ENCODE results near the gene C4BPA. TPM values are rescaled to one million over a fixed set of nuclear protein-coding genes. Genes with fewer than 3 reads are reported as not detected.

C4BPA gene
- total and polyA plus RNA-seq, 2 of the 4 experiments (the other 2 are of a cell fraction): not detected

- CTCF ChIA-PET: no interaction called here
- in situ Hi-C loops (cut with MboI; ENCODE audit: low sequenced_read_pairs): no loop called here
Observed at GRCh38 chr1:207058252-207058651, 45.8 kb upstream of the C4BPA start.

More at GRCh38 chr1:207058252-207058651, 45.8 kb upstream of the C4BPA start:
- Histone ChIP-seq H2AK9ac (replicated peaks; ENCODE audit: low read depth, low read length, poor library complexity) (no peak overlapping the region), H3K4ac (ENCODE audit: low read depth, low read length) (no peak overlapping the region), H3K79me1 (ENCODE audit: low read depth in 1 of 2, low read length in 2 of 2) (no peaks in the 10 kb centered on the region), H3K56ac (ENCODE audit: extremely low read depth, insufficient read depth, low read length) (no peak overlapping the region), H3K4me3 (ENCODE audit: insufficient read depth, low read depth, low read length) (no peak overlapping the region), H2BK20ac (ENCODE audit: low read depth, low read length) (no peak overlapping the region), H4K5ac (ENCODE audit: low read depth, low read length) (no peak overlapping the region), H2BK120ac (ENCODE audit: low read depth, low read length) (no peak overlapping the region), H3K14ac (replicated peaks; ENCODE audit: low read depth, low read length) (no peak overlapping the region), H4K91ac (ENCODE audit: insufficient read depth, low read depth, low read length) (no peak overlapping the region), H4K8ac (ENCODE audit: low read depth in 2 of 2, low read length in 2 of 2) (no peak overlapping the region), H3K27ac (ENCODE audit: insufficient read depth, low read length) (no peak overlapping the region), H3K18ac (ENCODE audit: low read depth, low read length) (no peak overlapping the region), H4K20me1 (ENCODE audit: insufficient read depth, low read length) (no peaks in the 10 kb centered on the region), H2AK5ac (ENCODE audit: low read depth, low read length) (no peak overlapping the region), H3K4me1 (ENCODE audit: control insufficient read depth, insufficient read depth, low read length) (no peaks in the 10 kb centered on the region), H3K36me3 (ENCODE audit: control insufficient read depth, insufficient read depth, low read length) (no peaks in the 10 kb centered on the region), H3K9ac (ENCODE audit: low read depth, low read length) (no peak overlapping the region), H3K23ac (ENCODE audit: low read depth, low read length) (no peak overlapping the region), H2AFZ (replicated peaks; ENCODE audit: low read length, poor library complexity) (no peak overlapping the region), H3K9me1 (ENCODE audit: insufficient read depth, low read length) (no peaks in the 10 kb centered on the region), H3K9me3 (ENCODE audit: control insufficient read depth, insufficient read depth, low read length) (no peaks in the 10 kb centered on the region), H3K27me3 (ENCODE audit: control insufficient read depth, insufficient read depth, low read length) (peaks cover 6% of the 10 kb centered on the region), H2BK5ac (ENCODE audit: low read depth, low read length, poor library complexity, severe bottlenecking) (no peak overlapping the region), H2BK15ac (ENCODE audit: low read depth, low read length) (no peak overlapping the region), H3K4me2 (ENCODE audit: low read depth, low read length) (no peak overlapping the region)
- POLR2A ChIA-PET (ENCODE audit: unreplicated experiment): no interaction called here
- 90% methylated on average over 2 of the region's 4 CpGs; no CpG with 5 or more reads in 1 of the 2 experiments for WGBS, 2 experiments (ENCODE audit: extremely low coverage in 2 of 2, insufficient read length in 1 of 2)
- ATAC-seq (ENCODE audit: low read depth): no peak
- no peak for TF ChIP-seq USF2 (IDR thresholded peaks at IDR 0.05; ENCODE audit: low read depth, low read length)
- TF ChIP-seq MAFK (IDR thresholded peaks at IDR 0.05; ENCODE audit: low read depth, low read length): no peak
- TF ChIP-seq SMC3 (IDR thresholded peaks at IDR 0.05; ENCODE audit: low read depth, low read length): no peak
- no peak for TF ChIP-seq MXI1 (IDR thresholded peaks at IDR 0.05; ENCODE audit: borderline replicate concordance, low read depth, low read length)
- TF ChIP-seq CEBPB (IDR thresholded peaks at IDR 0.05; ENCODE audit: low read depth, low read length): no peak
- no peak for TF ChIP-seq MAZ (IDR thresholded peaks at IDR 0.05; ENCODE audit: borderline replicate concordance, low read depth, low read length)
- no peak for TF ChIP-seq FOS (IDR thresholded peaks at IDR 0.05; ENCODE audit: low read depth, low read length)
- TF ChIP-seq POLR2A (IDR thresholded peaks at IDR 0.05; ENCODE audit: low read depth, low read length): no peak
- no peak for TF ChIP-seq CTCF (conservative IDR thresholded peaks at IDR 0.05; ENCODE audit: low read depth, low read length)
- TF ChIP-seq ELK1 (IDR thresholded peaks at IDR 0.05; ENCODE audit: borderline replicate concordance, low read depth, low read length): no peak
- no peak for TF ChIP-seq RAD21 (IDR thresholded peaks at IDR 0.05; ENCODE audit: low read length)
- no peak for TF ChIP-seq CHD1 (IDR thresholded peaks at IDR 0.05; ENCODE audit: low read depth, low read length)
- no peak for TF ChIP-seq NFE2L2 (IDR thresholded peaks at IDR 0.05; ENCODE audit: low read depth, low read length)
- no peak for TF ChIP-seq RFX5 (IDR thresholded peaks at IDR 0.05; ENCODE audit: low read depth, low read length)
- TF ChIP-seq BHLHE40 (IDR thresholded peaks at IDR 0.05; ENCODE audit: low read depth, low read length): no peak
- TF ChIP-seq RCOR1 (IDR thresholded peaks at IDR 0.05; ENCODE audit: insufficient replicate concordance, low read length): no peak
- dilution Hi-C loops (cut with HindIII; ENCODE audit: low sequenced_read_pairs, unreplicated experiment) (no loop called here), intact Hi-C loops (cut with micrococcal nuclease) (no loop called here)
- no peak for DNase-seq
- no TSS peak for BruUV-seq (replicated peaks)

Measured in IMR-90 (cell line).